Vagina (tissue), 2 donors: ENCODE measurements around the gene ARMH3.

Experiments used
- POLR2A ChIP-seq, 2 donors: fragments of 450-650 bp; IDR thresholded peaks; one replicate each; pipeline ENCODE4 v1.6.1; 2017; ENCODE audit warnings: antibody characterized with exemption in 2 of 2, mild to moderate bottlenecking in 2 of 2, moderate library complexity in 2 of 2
- TF ChIP-seq, protein P1 (sequence below), 3 experiments: fragments of 450-650 bp in 2 of 3; fragments of 200-600 bp in 1 of 3; sonication (generic) in 1 of 3; IDR thresholded peaks; one replicate each; pipeline ENCODE4 v1.5.1; 2017 to 2019; ENCODE audit warnings: antibody characterized with exemption in 3 of 3, mild to moderate bottlenecking in 2 of 3, moderate library complexity in 2 of 3

DNA sequence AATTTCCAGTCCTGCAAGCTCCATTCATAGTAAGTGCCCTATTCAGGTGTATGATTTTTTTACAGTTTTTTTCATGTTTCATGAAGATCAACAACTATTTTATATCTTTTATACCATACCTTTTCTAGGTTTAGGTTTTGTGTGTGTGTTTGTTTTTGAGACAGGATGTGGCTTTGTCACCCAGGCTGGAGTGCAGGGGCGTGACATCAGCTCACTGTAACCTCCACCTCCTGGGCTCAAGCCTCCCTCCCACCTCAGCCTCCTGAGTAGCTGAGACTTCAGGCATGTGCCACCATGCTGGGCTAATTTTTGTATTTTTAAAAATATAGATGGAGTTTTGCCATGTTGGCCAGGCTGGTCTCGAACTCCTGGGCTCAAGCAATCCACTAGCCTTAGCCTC lies 35.0 kb downstream of the ARMH3 start:
- TF ChIP-seq, protein P1, sequence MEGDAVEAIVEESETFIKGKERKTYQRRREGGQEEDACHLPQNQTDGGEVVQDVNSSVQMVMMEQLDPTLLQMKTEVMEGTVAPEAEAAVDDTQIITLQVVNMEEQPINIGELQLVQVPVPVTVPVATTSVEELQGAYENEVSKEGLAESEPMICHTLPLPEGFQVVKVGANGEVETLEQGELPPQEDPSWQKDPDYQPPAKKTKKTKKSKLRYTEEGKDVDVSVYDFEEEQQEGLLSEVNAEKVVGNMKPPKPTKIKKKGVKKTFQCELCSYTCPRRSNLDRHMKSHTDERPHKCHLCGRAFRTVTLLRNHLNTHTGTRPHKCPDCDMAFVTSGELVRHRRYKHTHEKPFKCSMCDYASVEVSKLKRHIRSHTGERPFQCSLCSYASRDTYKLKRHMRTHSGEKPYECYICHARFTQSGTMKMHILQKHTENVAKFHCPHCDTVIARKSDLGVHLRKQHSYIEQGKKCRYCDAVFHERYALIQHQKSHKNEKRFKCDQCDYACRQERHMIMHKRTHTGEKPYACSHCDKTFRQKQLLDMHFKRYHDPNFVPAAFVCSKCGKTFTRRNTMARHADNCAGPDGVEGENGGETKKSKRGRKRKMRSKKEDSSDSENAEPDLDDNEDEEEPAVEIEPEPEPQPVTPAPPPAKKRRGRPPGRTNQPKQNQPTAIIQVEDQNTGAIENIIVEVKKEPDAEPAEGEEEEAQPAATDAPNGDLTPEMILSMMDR (IDR thresholded peaks at IDR 0.05), result no peak
- TF ChIP-seq POLR2A (IDR thresholded peaks at IDR 0.05), result no peak
